AML-193 (cell line): ENCODE results near the gene ZNF217.
"Not testable (repeated sequence)": the region's sequence is repeated elsewhere in the genome, so short reads cannot be mapped to it uniquely, and the experiment has no call there.

Experiments used
- DNase-seq, 2 experiments: peaks; one replicate each; lab custom pipeline; 2025; lab: John Stamatoyannopoulos, UW

Gene ZNF217

GRCh38 chr20:53569005-53569404 lies 24.6 kb downstream of the ZNF217 start:
- DNase-seq = no peak

DNA sequence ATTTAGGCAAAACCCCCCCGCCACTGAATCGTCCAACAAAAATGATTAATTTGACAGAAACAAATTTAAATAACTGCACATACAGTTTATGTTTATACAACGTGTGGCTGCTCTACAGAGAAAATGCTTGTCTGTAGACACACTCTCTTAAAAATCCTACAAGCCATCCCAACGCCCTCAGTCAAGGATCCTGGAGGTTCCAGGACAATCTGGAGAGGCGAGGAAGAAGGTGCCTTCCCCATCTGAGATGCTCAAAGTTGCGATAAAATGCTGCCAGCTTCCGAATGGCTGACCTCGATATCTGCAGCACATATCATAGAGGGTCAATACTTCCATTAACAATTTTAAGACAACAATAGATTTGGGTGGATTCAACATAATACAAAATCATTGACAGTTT lies 25.3 kb downstream of the ZNF217 start:
- DNase-seq = no peak

GRCh38 chr20:53567379-53567917 lies 26.2 kb downstream of the ZNF217 start:
- DNase-seq = no peak

DNA sequence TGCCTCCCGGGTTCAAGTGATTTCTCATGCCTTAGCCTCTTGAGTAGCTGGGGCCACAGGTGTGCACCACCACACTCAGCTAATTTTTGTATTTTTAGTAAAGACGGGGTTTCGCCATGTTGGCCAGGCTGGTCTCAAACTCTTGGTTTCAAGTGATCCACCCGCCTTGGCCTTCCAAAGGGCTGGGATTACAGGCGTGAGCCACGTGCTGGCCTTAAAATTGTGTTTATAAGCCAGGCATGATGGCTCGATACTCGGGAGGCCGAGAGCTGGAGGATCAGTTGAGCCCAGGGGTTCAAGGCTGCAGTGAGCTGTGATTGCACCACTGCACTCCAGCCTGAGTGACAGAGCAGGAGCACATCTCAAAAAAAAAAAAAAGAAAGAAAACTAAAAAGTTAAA lies 27.0 kb downstream of the ZNF217 start:
- not testable (repeated sequence) for DNase-seq

- no peak for DNase-seq
Measured at GRCh38 chr20:53565254-53565653, 28.4 kb downstream of the ZNF217 start.

DNA sequence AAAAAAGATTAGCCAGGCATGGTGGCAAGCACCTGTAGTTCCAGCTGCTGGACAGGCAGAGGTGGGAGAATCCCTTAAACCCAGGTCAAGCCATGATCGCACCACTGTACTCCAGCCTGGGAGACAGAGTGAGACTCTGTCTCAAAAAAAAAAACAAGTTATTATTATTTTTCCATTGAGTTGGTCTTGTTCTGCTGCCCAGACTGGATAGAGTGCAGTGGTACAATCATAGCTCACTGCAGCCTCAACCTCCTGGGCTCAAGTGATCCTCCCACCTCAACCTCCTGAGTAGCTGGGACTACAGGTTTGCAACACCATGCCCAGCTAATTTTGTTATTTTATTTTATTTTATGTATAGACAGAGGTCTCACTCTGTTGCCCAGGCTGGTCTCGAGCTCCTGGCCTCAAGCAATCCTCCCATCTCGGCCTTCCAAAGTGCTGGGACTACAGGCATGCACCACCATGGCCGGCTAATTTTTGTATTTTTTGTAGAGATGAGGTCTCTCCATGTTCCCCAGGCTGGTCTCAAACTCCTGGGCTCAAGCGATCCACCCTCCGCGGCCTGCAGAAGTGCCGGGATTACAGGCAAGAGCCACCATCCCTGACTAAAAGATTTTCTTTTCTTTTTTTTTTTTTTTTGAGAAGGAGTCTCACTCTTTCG lies 31.4 kb downstream of the ZNF217 start:
- not testable (repeated sequence) for DNase-seq

DNA sequence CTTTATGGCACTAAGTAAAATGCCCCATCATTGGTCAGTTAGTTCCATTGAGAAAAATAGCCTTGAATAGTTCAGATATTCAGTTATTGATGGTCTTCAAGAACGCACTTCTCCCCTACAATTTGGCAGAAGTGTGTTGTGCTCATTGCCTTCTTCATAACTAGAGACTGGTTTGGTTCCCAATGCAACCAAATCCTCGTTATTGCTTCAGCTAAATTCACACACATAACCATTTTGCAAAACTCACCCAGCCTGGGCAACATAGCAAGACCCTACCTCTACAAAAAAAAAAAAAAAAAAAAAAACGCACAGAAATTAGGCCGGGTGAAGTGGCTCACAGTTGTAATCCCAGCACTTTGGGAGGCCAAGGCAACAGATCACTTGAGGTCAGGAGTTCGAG lies 32.1 kb downstream of the ZNF217 start:
- no peak for DNase-seq

- no peak for DNase-seq
Measured at GRCh38 chr20:53559816-53560215, 33.8 kb downstream of the ZNF217 start.

GRCh38 chr20:53557130-53557529 lies 36.5 kb downstream of the ZNF217 start:
- no peak for DNase-seq

- DNase-seq = no peak
Measured at GRCh38 chr20:53556267-53556897, 37.3 kb downstream of the ZNF217 start.

GRCh38 chr20:53555816-53556215 lies 37.8 kb downstream of the ZNF217 start:
- no peak for DNase-seq

DNA sequence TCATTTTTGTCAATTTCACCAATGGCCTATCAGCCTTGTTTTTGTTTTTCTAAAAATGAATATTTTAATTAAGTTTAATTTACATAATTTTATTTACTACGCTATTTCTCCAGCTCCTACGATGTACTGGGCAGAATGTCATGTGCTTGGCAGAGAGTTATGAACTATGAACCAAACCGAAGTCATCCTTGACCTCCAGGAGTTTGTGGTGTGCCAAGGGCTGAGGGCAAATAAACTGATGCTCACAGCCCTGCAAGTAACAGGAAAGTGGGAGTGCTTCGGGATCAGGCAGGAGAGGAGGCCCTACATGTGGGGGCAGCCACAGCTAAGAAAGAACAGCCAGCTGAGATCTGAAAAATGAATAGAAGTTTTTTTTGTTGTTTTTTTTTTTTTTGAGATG lies 38.6 kb downstream of the ZNF217 start:
- no peak for DNase-seq

DNA sequence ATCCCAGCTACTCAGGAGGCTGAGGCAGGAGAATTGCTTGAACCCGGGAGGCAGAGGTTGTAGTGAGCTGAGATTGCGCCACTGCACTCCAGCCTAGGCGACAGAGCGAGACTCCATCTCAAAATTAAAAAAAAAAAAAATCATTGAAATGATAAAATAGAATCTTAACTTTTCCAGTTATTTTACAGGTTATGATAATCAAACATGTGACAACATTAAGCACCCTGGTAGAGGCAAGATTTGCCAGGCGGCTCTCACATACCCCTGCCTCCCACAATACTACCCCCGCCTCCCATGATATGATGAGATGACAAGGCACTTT lies 41.1 kb downstream of the ZNF217 start:
- DNase-seq = not testable (repeated sequence)

DNA sequence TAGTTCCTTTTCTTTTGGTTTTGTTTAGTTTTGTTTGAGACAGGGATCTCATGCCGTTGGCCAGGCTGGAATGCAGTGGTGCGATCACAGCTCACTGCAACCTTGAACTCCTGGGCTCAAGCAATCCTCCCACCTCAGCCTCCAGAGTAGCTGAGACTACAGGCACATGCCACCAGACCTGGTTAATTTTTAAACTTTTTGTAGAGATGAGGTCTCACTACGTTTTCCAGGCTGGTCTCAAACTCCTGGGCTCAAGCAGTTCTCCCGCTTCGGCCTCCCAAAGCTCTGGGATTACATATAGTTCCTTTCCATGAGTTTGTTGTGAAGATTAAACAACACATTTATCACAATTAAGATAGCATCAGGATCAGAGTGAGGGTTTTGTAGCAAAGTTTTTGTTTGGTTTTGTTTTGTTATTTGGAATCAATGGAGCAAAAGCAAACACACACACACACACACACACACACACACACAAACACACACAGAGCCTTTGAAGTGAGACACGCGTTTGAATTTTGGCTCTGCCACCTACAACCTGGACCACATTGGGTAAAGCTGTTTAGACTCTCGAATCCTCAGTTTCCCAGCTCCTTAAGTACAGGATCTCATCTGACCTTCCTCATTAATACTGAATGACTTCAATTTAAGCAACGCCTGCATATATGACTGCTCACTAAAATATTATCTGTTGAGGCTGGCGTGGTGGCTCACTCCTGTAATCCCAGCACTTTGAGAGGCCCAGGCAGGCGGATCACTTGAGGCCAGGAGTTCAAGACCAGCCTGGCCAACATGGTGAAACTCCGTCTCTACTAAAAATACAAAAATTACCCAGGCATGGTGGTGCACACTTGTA lies 41.7 kb downstream of the ZNF217 start:
- not testable (repeated sequence) for DNase-seq

- DNase-seq = peak; percentile 57 to 59
Measured at GRCh38 chr20:53550280-53551187, 43.1 kb downstream of the ZNF217 start.

GRCh38 chr20:53547664-53548239 lies 45.9 kb downstream of the ZNF217 start:
- DNase-seq = peak; percentile 60 to 66

- DNase-seq = no peak
Measured at GRCh38 chr20:53539516-53539915, 54.1 kb downstream of the ZNF217 start.

GRCh38 chr20:53536382-53536781 lies 57.3 kb downstream of the ZNF217 start:
- not testable (repeated sequence) for DNase-seq

GRCh38 chr20:53535878-53536277 lies 57.8 kb downstream of the ZNF217 start:
- DNase-seq = no peak

GRCh38 chr20:53534037-53534436 lies 59.6 kb downstream of the ZNF217 start:
- no peak for DNase-seq

- no peak for DNase-seq
Measured at GRCh38 chr20:53533500-53533899, 60.1 kb downstream of the ZNF217 start.
